IMR-90 (cell line): ENCODE measurements around the gene MIOX. TPM values are rescaled to one million over a fixed set of nuclear protein-coding genes. Genes with fewer than 3 reads are reported as not detected.

Source experiments
- ATAC-seq: fragments of 200-7000 bp; cut with Tn5 transposase; 2 replicates; pipeline ENCODE4 v1.9.1; 2020; ENCODE audit warnings: low read depth, mild to moderate bottlenecking, moderate library complexity
- BruUV-seq: library from RNA; stranded (reverse); fragments of 400-500 nt; replicated peaks from 2 replicates; lab custom pipeline; 2021; lab: Mats Ljungman, UMichigan
- CTCF ChIA-PET: fragments of 300-600 bp; formaldehyde crosslinking; extraction: SDS; loops from one replicate; lab custom pipeline; 2021; ENCODE audit warnings: antibody characterized with exemption; lab: Yijun Ruan, JAX
- POLR2A ChIA-PET: fragments of 300-600 bp; sonication (Branson Sonifier 250); formaldehyde crosslinking; loops from one replicate; lab custom pipeline; 2022; ENCODE audit warnings: antibody characterized with exemption; ENCODE audit not compliant: unreplicated experiment; lab: Charles Lee
- DNase-seq: peaks from one replicate; pipeline ENCODE4 v3.0.0; 2013
- H2AFZ ChIP-seq: replicated peaks from 2 replicates; pipeline ENCODE3; 2013; ENCODE audit warnings: low read length, mild to moderate bottlenecking; ENCODE audit not compliant: poor library complexity
- H2AK5ac ChIP-seq: 2 replicates; pipeline ENCODE4 v1.6.1; 2013; ENCODE audit warnings: low read depth, low read length, inconsistent platforms
- H2AK9ac ChIP-seq: replicated peaks from 2 replicates; pipeline ENCODE3; 2013; ENCODE audit warnings: mild to moderate bottlenecking, low read depth, low read length, moderate library complexity; ENCODE audit not compliant: poor library complexity
- H2BK120ac ChIP-seq: 2 replicates; pipeline ENCODE4 v1.6.1; 2013; ENCODE audit warnings: low read depth, low read length, inconsistent platforms
- H2BK15ac ChIP-seq: 3 replicates; pipeline ENCODE4 v1.6.1; 2013; ENCODE audit warnings: low read depth, low read length, inconsistent platforms
- H2BK20ac ChIP-seq: 2 replicates; pipeline ENCODE4 v1.6.1; 2013; ENCODE audit warnings: low read depth, mild to moderate bottlenecking, inconsistent platforms, low read length, moderate library complexity
- H2BK5ac ChIP-seq: 2 replicates; pipeline ENCODE4 v1.6.1; 2013; ENCODE audit warnings: mild to moderate bottlenecking, low read depth, low read length, inconsistent platforms; ENCODE audit not compliant: poor library complexity, severe bottlenecking
- H3K14ac ChIP-seq: replicated peaks from 2 replicates; pipeline ENCODE4 v1.6.1; 2013; ENCODE audit warnings: low read depth, low read length, inconsistent platforms
- H3K18ac ChIP-seq: 2 replicates; pipeline ENCODE4 v1.6.1; 2013; ENCODE audit warnings: low read depth, low read length, control low read depth
- H3K23ac ChIP-seq: 2 replicates; pipeline ENCODE4 v1.6.1; 2013; ENCODE audit warnings: low read depth, low read length, inconsistent platforms
- H3K27ac ChIP-seq: 2 replicates; pipeline ENCODE4 v1.5.1; 2013; ENCODE audit warnings: mild to moderate bottlenecking, control low read depth, low read length; ENCODE audit not compliant: insufficient read depth
- H3K27me3 ChIP-seq: 2 replicates; pipeline ENCODE4 v1.6.1; 2013; ENCODE audit warnings: low read length; ENCODE audit not compliant: control insufficient read depth, insufficient read depth
- H3K36me3 ChIP-seq: 2 replicates; pipeline ENCODE4 v1.6.1; 2013; ENCODE audit warnings: low read length, mixed read lengths; ENCODE audit not compliant: control insufficient read depth, insufficient read depth
- H3K4ac ChIP-seq: 2 replicates; pipeline ENCODE4 v1.6.1; 2013; ENCODE audit warnings: low read depth, low read length, inconsistent platforms
- H3K4me1 ChIP-seq: 2 replicates; pipeline ENCODE4 v1.6.1; 2013; ENCODE audit warnings: low read length, mixed read lengths; ENCODE audit not compliant: control insufficient read depth, insufficient read depth
- H3K4me2 ChIP-seq: 2 replicates; pipeline ENCODE4 v1.6.1; 2013; ENCODE audit warnings: low read depth, mild to moderate bottlenecking, control low read depth, low read length, moderate library complexity
- H3K4me3 ChIP-seq: 2 replicates; pipeline ENCODE4 v1.5.1; 2013; ENCODE audit warnings: low read depth, mild to moderate bottlenecking, control low read depth, low read length, moderate library complexity; ENCODE audit not compliant: insufficient read depth
- H3K56ac ChIP-seq: 2 replicates; pipeline ENCODE4 v1.6.1; 2013; ENCODE audit warnings: low read length, inconsistent platforms; ENCODE audit not compliant: insufficient read depth; ENCODE audit errors: extremely low read depth
- H3K79me1 ChIP-seq, 2 experiments: 2 replicates each; pipeline ENCODE4 v1.6.1; 2013; ENCODE audit warnings: low read length in 2 of 2, inconsistent platforms in 1 of 2, low read depth in 1 of 2
- H3K9ac ChIP-seq: 2 replicates; pipeline ENCODE4 v1.6.1; 2013; ENCODE audit warnings: low read depth, low read length, control low read depth
- H3K9me1 ChIP-seq: 2 replicates; pipeline ENCODE4 v1.6.1; 2013; ENCODE audit warnings: low read length, inconsistent platforms; ENCODE audit not compliant: insufficient read depth
- H3K9me3 ChIP-seq: 2 replicates; pipeline ENCODE4 v1.6.1; 2013; ENCODE audit warnings: low read length; ENCODE audit not compliant: control insufficient read depth, insufficient read depth
- H4K20me1 ChIP-seq: 2 replicates; pipeline ENCODE4 v1.6.1; 2013; ENCODE audit warnings: low read length, inconsistent platforms; ENCODE audit not compliant: insufficient read depth
- H4K5ac ChIP-seq: 2 replicates; pipeline ENCODE4 v1.6.1; 2013; ENCODE audit warnings: mild to moderate bottlenecking, low read depth, low read length, control low read depth
- H4K8ac ChIP-seq, 2 experiments: 2 replicates each; pipeline ENCODE4 v1.6.1; 2013; ENCODE audit warnings: low read depth in 2 of 2, low read length in 2 of 2, control low read depth in 1 of 2, inconsistent platforms in 1 of 2
- H4K91ac ChIP-seq: 2 replicates; pipeline ENCODE4 v1.6.1; 2013; ENCODE audit warnings: low read depth, low read length, inconsistent platforms; ENCODE audit not compliant: insufficient read depth
- BHLHE40 ChIP-seq: fragments of 150-350 bp; IDR thresholded peaks from 2 replicates; pipeline ENCODE4 v1.6.1; 2016; ENCODE audit warnings: mild to moderate bottlenecking, low read depth, low read length
- ELK1 ChIP-seq: fragments of 150-350 bp; IDR thresholded peaks from 2 replicates; pipeline ENCODE4 v1.6.1; 2016; ENCODE audit warnings: low read depth, mild to moderate bottlenecking, low read length, moderate library complexity, borderline replicate concordance
- RCOR1 ChIP-seq: IDR thresholded peaks from 2 replicates; pipeline ENCODE4 v1.6.1; 2012; ENCODE audit warnings: mild to moderate bottlenecking, low read length, improper control_type of control experiment; ENCODE audit not compliant: insufficient replicate concordance
- USF2 ChIP-seq: fragments of 150-350 bp; IDR thresholded peaks from 2 replicates; pipeline ENCODE4 v1.6.1; 2017; ENCODE audit warnings: mild to moderate bottlenecking, antibody characterized with exemption, low read length, low read depth
- WGBS, 2 experiments: methylation state at CpG; one replicate each; pipeline versions ENCODE4 v1.1.5 to v1.1.7; 2013; ENCODE audit warnings: missing lambda C conversion rate in 2 of 2; ENCODE audit not compliant: insufficient read length in 1 of 2; ENCODE audit errors: extremely low coverage in 2 of 2; 5-methylcytosine and 5-hydroxymethylcytosine counted together
- dilution Hi-C: fragments of 300-500 bp; cut with HindIII; formaldehyde crosslinking; loops from one replicate; pipeline ENCODE4 v1.14.3; 2018; ENCODE audit warnings: low sequenced_read_pairs; ENCODE audit not compliant: unreplicated experiment
- in situ Hi-C: fragments of 300-500 bp; cut with MboI; formaldehyde crosslinking; loops from 3 replicates; pipeline ENCODE4 v1.14.3; 2019; ENCODE audit warnings: low sequenced_read_pairs, inconsistent platforms, mixed read lengths
- intact Hi-C: fragments of 100-400 bp; cut with micrococcal nuclease; formaldehyde crosslinking; loops from 2 replicates; pipeline ENCODE4 v1.10.0; 2022
- polyA plus RNA-seq, 3 experiments: library from polyadenylated mRNA; depleted of rRNA; stranded (reverse); fragments of >200 nt; gene quantifications; 2 replicates each; pipeline ENCODE4 v1.2.3, GENCODE V29; 2012; ENCODE audit warnings: low replicate concordance in 1 of 3
- total RNA-seq: library from RNA; depleted of rRNA; stranded (reverse); fragments of >200 nt; gene quantifications from 2 replicates; pipeline ENCODE4 v1.2.3, GENCODE V29; 2012

Gene MIOX
- total and polyA plus RNA-seq, 2 of the 4 experiments (the other 2 are of a cell fraction), result not detected

- WGBS, 2 experiments, result 93% methylated on average over 12 of the region's 14 CpGs; no CpG with 5 or more reads in 1 of the 2 experiments
- Histone ChIP-seq H3K18ac (no peak overlapping the region), H3K4ac (no peak overlapping the region), H2BK20ac (no peak overlapping the region), H4K20me1 (no peaks in the 10 kb centered on the region; the same call in 1 of the 2 replicates), H3K14ac (no peak overlapping the region), H3K9me1 (no peaks in the 10 kb centered on the region), H3K4me1 (peaks cover 4% of the 10 kb centered on the region), H3K36me3 (peaks cover 28% of the 10 kb centered on the region), H3K9me3 (no peaks in the 10 kb centered on the region), H3K23ac (no peak overlapping the region), H4K5ac (no peak overlapping the region), H3K79me1 (peaks cover 8 to 49% of the 10 kb centered on the region in 2 experiments), H4K8ac (no peak overlapping the region), H3K4me2 (no peak overlapping the region), H2BK5ac (no peak overlapping the region), H2BK120ac (no peak overlapping the region), H4K91ac (no peak overlapping the region), H2BK15ac (no peak overlapping the region), H2AK5ac (no peak overlapping the region), H2AFZ (no peak overlapping the region), H3K4me3 (no peak overlapping the region), H3K56ac (no peak overlapping the region), H2AK9ac (peak overlapping the region; percentile 26), H3K9ac (no peak overlapping the region), H3K27me3 (no peaks in the 10 kb centered on the region), H3K27ac (no peak overlapping the region)
- no peak for DNase-seq
- ChIA-PET POLR2A (no interaction called here), CTCF (no interaction called here)
- ATAC-seq, result no peak
- dilution Hi-C loops, result no loop called here
- in situ Hi-C loops, result no loop called here
- BruUV-seq, result TSS peak; percentile 39
- intact Hi-C loops, result no loop called here
- TF ChIP-seq BHLHE40 (no peak), RCOR1 (no peak), USF2 (no peak), ELK1 (no peak)
Measured at GRCh38 chr22:50505276-50505775, 18.7 kb downstream of the MIOX start.
